HL-60 (cell line): ENCODE data around the gene NACC2.

ENCODE experiments used
- DNase-seq, 2 experiments: peaks; one replicate each; pipeline ENCODE4 v3.0.0-alpha.2; 2010 to 2020; ENCODE audit warnings: low read depth in 1 of 2, low spot score in 1 of 2
- H3K27ac ChIP-seq: fragments of 250-450 bp; sonication (Bioruptor Pico); replicated peaks from 2 replicates; pipeline ENCODE4 v1.5.1; 2020; ENCODE audit warnings: mild to moderate bottlenecking, moderate library complexity
- H3K27me3 ChIP-seq: fragments of 250-450 bp; sonication (Bioruptor Pico); 2 replicates; pipeline ENCODE4 v1.5.1; 2021; ENCODE audit warnings: mild to moderate bottlenecking, moderate library complexity; ENCODE audit not compliant: insufficient read depth, poor library complexity, severe bottlenecking
- H3K4me3 ChIP-seq: replicated peaks from 2 replicates; pipeline ENCODE4 v1.5.1; 2011; ENCODE audit warnings: mild to moderate bottlenecking, control low read depth, low read length; ENCODE audit not compliant: insufficient read depth
- CTCF ChIP-seq: IDR thresholded peaks from one replicate; pipeline ENCODE4 v1.5.1; 2011; ENCODE audit warnings: low read length, control low read depth, inconsistent platforms; ENCODE audit not compliant: insufficient read depth
- GABPA ChIP-seq: IDR thresholded peaks from 2 replicates; pipeline ENCODE4 v1.6.1; 2012; ENCODE audit warnings: low read depth
- POLR2AphosphoS5 ChIP-seq: IDR thresholded peaks from 2 replicates; pipeline ENCODE4 v1.6.1; 2012; ENCODE audit warnings: low read depth
- REST ChIP-seq: IDR thresholded peaks from 2 replicates; pipeline ENCODE4 v1.6.1; 2012; ENCODE audit warnings: low read depth; ENCODE audit not compliant: insufficient replicate concordance
- SPI1 ChIP-seq: IDR thresholded peaks from 2 replicates; pipeline ENCODE4 v1.6.1; 2012; ENCODE audit warnings: low read depth, mild to moderate bottlenecking, borderline replicate concordance

The NACC2 gene

GRCh38 chr9:135957431-135957830 lies 137.7 kb downstream of the NACC2 start:
- DNase-seq, result no peak
- H3K4me3 ChIP-seq, result no peak overlapping the region
- no peaks in the 10 kb centered on the region for H3K27me3 ChIP-seq
- no peak overlapping the region for H3K27ac ChIP-seq
- no peak for TF ChIP-seq POLR2AphosphoS5
- TF ChIP-seq SPI1, result no peak

- TF ChIP-seq SPI1, result no peak
- TF ChIP-seq CTCF, result no peak
- TF ChIP-seq GABPA, result no peak
- TF ChIP-seq POLR2AphosphoS5, result no peak
- TF ChIP-seq REST, result no peak
- no peak overlapping the region for H3K27ac ChIP-seq
- DNase-seq, result no peak
- H3K4me3 ChIP-seq, result no peak overlapping the region
- H3K27me3 ChIP-seq, result no peaks in the 10 kb centered on the region
These were observed 138.3 kb downstream of the NACC2 start for GRCh38 chr9:135956802-135957174.
